ENCODE measurements around the gene DPH6. TPM values are rescaled to one million over a fixed set of nuclear protein-coding genes. Genes with fewer than 3 reads are reported as not detected.

Gene DPH6
- total RNA-seq, 1 donor from 2014 or later = 7.8 TPM

- Mint-ChIP-seq H3K36me3 (ENCODE audit: low read depth) (peaks cover 2% of the 10 kb centered on the region), H3K4me1 (ENCODE audit: low read depth) (peaks cover 18% of the 10 kb centered on the region), H3K4me3 (ENCODE audit: unreplicated experiment) (no peak overlapping the region), H3K9me3 (ENCODE audit: low read depth) (peaks cover 6% of the 10 kb centered on the region), H3K27ac (ENCODE audit: unreplicated experiment) (no peak overlapping the region), H3K27me3 (ENCODE audit: low read depth) (no peaks in the 10 kb centered on the region)
- DNase-seq (ENCODE audit: low spot score) = no peak
- TF ChIP-seq, protein P1, sequence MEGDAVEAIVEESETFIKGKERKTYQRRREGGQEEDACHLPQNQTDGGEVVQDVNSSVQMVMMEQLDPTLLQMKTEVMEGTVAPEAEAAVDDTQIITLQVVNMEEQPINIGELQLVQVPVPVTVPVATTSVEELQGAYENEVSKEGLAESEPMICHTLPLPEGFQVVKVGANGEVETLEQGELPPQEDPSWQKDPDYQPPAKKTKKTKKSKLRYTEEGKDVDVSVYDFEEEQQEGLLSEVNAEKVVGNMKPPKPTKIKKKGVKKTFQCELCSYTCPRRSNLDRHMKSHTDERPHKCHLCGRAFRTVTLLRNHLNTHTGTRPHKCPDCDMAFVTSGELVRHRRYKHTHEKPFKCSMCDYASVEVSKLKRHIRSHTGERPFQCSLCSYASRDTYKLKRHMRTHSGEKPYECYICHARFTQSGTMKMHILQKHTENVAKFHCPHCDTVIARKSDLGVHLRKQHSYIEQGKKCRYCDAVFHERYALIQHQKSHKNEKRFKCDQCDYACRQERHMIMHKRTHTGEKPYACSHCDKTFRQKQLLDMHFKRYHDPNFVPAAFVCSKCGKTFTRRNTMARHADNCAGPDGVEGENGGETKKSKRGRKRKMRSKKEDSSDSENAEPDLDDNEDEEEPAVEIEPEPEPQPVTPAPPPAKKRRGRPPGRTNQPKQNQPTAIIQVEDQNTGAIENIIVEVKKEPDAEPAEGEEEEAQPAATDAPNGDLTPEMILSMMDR (IDR thresholded peaks at IDR 0.05) = no peak
Measured at GRCh38 chr15:35560870-35561269, 14.9 kb upstream of the DPH6 start.

- H3K4me1 Mint-ChIP-seq (ENCODE audit: low read depth) = peaks cover 18% of the 10 kb centered on the region
- TF ChIP-seq, protein P1 (IDR thresholded peaks at IDR 0.05) = no peak
- H3K36me3 Mint-ChIP-seq (ENCODE audit: low read depth) = peaks cover 2% of the 10 kb centered on the region
- DNase-seq (ENCODE audit: low spot score) = no peak
- H3K4me3 Mint-ChIP-seq (ENCODE audit: unreplicated experiment) = no peak overlapping the region
- peaks cover 6% of the 10 kb centered on the region for H3K9me3 Mint-ChIP-seq (ENCODE audit: low read depth)
- no peak overlapping the region for H3K27ac Mint-ChIP-seq (ENCODE audit: unreplicated experiment)
- no peaks in the 10 kb centered on the region for H3K27me3 Mint-ChIP-seq (ENCODE audit: low read depth)
Measured at GRCh38 chr15:35560258-35560657, 14.3 kb upstream of the DPH6 start.

DNA sequence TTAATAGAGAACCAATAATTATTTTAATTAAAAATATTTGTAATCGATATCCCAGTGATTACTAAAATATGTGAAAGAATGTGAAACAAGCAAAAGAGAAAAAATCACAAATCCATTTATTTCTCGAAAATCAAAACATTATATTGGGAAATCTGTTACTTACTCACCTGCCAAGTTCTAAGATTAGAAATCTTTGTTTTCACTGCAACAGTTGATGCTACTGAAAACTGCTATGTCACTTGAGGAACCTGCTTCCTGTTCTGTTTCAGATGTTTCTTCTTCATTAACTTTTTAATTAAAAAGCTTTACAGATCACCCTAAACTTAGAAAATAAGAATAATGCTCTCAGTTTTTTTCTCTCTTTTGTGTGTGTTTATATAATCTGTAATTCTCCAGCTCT is 13.7 kb upstream of the DPH6 start:
- Mint-ChIP-seq H3K9me3 (ENCODE audit: low read depth) (peaks cover 6% of the 10 kb centered on the region), H3K4me1 (ENCODE audit: low read depth) (peaks cover 18% of the 10 kb centered on the region), H3K27me3 (ENCODE audit: low read depth) (no peaks in the 10 kb centered on the region), H3K4me3 (ENCODE audit: unreplicated experiment) (no peak overlapping the region), H3K36me3 (ENCODE audit: low read depth) (peaks cover 2% of the 10 kb centered on the region), H3K27ac (ENCODE audit: unreplicated experiment) (no peak overlapping the region)
- TF ChIP-seq, protein P1 (IDR thresholded peaks at IDR 0.05) = no peak
- DNase-seq (ENCODE audit: low spot score) = no peak

- Mint-ChIP-seq H3K4me1 (ENCODE audit: low read depth) (peaks cover 9% of the 10 kb centered on the region), H3K27me3 (ENCODE audit: low read depth) (no peaks in the 10 kb centered on the region), H3K36me3 (ENCODE audit: low read depth) (peaks cover 2% of the 10 kb centered on the region), H3K4me3 (ENCODE audit: unreplicated experiment) (no peak overlapping the region), H3K27ac (ENCODE audit: unreplicated experiment) (no peak overlapping the region), H3K9me3 (ENCODE audit: low read depth) (peaks cover 3% of the 10 kb centered on the region)
- no peak for DNase-seq (ENCODE audit: low spot score)
- TF ChIP-seq, protein P1 (IDR thresholded peaks at IDR 0.05) = no peak
Measured at GRCh38 chr15:35557544-35557943, 11.6 kb upstream of the DPH6 start.

GRCh38 chr15:35557012-35557411 is 11.0 kb upstream of the DPH6 start:
- no peak overlapping the region for H3K4me3 Mint-ChIP-seq (ENCODE audit: unreplicated experiment)
- H3K27ac Mint-ChIP-seq (ENCODE audit: unreplicated experiment) = no peak overlapping the region
- DNase-seq (ENCODE audit: low spot score) = no peak
- peaks cover 2% of the 10 kb centered on the region for H3K36me3 Mint-ChIP-seq (ENCODE audit: low read depth)
- TF ChIP-seq, protein P1 (IDR thresholded peaks at IDR 0.05) = no peak
- H3K9me3 Mint-ChIP-seq (ENCODE audit: low read depth) = peaks cover 3% of the 10 kb centered on the region
- H3K27me3 Mint-ChIP-seq (ENCODE audit: low read depth) = no peaks in the 10 kb centered on the region
- H3K4me1 Mint-ChIP-seq (ENCODE audit: low read depth) = peaks cover 9% of the 10 kb centered on the region
